Muscle layer of colon (tissue), 2 donors: ENCODE results near the gene RPS24.

Experiments
- H3K27ac ChIP-seq: one replicate; pipeline ENCODE4 v1.7.0; 2013; ENCODE audit warnings: low read depth, mild to moderate bottlenecking, low read length, moderate library complexity
- H3K27me3 ChIP-seq, 2 donors: one replicate each; pipeline ENCODE4 v1.7.0; 2013; ENCODE audit warnings: low read length in 2 of 2, mild to moderate bottlenecking in 2 of 2; ENCODE audit not compliant: insufficient read depth in 2 of 2, control insufficient read depth in 1 of 2
- H3K36me3 ChIP-seq: one replicate; pipeline ENCODE4 v1.7.0; 2013; ENCODE audit warnings: mild to moderate bottlenecking, low read length; ENCODE audit not compliant: insufficient read depth
- H3K4me1 ChIP-seq: one replicate; pipeline ENCODE4 v1.7.0; 2013; ENCODE audit warnings: mild to moderate bottlenecking, low read length; ENCODE audit not compliant: insufficient read depth
- H3K4me3 ChIP-seq, 2 donors: one replicate each; pipeline ENCODE4 v1.7.0; 2013; ENCODE audit warnings: low read length in 2 of 2, low read depth in 1 of 2, mild to moderate bottlenecking in 1 of 2, moderate library complexity in 1 of 2
- H3K9ac ChIP-seq: one replicate; pipeline ENCODE4 v1.7.0; 2013; ENCODE audit warnings: low read length
- H3K9me3 ChIP-seq: one replicate; pipeline ENCODE4 v1.7.0; 2013; ENCODE audit warnings: mild to moderate bottlenecking, low read length
- donor health status: abdominal sarcoma.
- donor health status: Adenocarcinoma of cecum.

RPS24 gene

GRCh38 chr10:78028438-78029268, 5.0 kb upstream of the RPS24 start:
- Histone ChIP-seq H3K9me3 (no peaks in the 10 kb centered on the region), H3K9ac (peak overlapping the region; percentile 79), H3K27ac (peak overlapping the region; percentile 87)

DNA sequence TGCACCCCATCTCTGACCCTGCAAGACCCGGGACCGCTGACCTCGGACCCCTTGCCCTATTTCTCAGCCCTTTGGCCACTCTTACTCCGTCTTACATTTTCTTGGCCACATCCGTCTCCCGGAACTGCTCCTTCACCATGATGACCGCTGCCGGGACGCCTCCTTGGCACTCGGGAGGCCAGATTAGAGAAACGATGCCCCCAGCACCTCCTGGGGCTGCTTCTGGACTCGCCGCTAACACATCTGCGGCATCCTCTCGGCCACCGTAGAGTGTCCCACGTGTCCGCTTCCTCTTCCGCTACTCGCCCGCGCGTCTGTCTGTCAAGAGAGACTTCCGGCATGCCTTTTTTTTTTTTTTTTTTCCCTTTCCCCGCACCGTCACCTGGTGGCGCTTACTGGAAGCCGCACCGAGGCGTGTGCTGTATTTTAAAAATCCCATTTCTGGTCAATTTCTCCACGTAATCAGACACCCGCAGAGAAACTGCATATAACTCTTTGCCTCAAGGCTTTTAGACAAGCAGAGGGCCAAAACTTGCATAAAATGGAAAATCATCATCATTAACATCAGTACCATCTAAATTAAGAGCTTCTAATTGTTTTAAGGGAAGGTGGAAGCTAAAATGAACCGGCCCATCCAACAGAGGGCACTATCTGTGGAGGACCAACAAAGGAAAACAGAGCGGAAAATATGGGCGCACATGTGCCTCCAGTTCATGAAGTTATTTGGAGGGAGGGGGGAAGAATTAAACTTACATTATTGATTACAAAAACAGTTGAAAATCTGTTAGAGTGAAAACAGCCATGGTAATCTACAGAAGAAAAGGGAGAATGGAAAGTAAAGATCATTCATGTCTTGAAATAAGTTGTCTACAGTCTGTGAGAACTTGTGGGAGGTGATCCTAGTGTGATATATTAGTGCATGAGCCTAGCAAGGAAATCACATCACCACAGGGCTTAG, 4.1 kb upstream of the RPS24 start, which contains the start of gene POLR3A:
TSS of gene POLR3A (minus strand) at position 247 of the 958 bp plus-strand sequence. CDS start at position 139, 108 bp downstream.
- Histone ChIP-seq H3K36me3 (peaks cover 21% of the 10 kb centered on the region), H3K9ac (peak within 1 kb of the TSS; percentile 79), H3K27ac (peak within 1 kb of the TSS; percentile 87), H3K4me3 (peak within 1 kb of the TSS; percentile 87 to 89), H3K27me3 (no peaks in the 10 kb centered on the region), H3K9me3 (no peaks in the 10 kb centered on the region), H3K4me1 (peaks cover 17% of the 10 kb centered on the region)

More at GRCh38 chr10:78028438-78029268, 5.0 kb upstream of the RPS24 start:
- Histone ChIP-seq H3K27me3 (no peaks in the 10 kb centered on the region), H3K4me3 (peak overlapping the region; percentile 87 to 89), H3K4me1 (peaks cover 14% of the 10 kb centered on the region), H3K36me3 (peaks cover 30% of the 10 kb centered on the region)

DNA sequence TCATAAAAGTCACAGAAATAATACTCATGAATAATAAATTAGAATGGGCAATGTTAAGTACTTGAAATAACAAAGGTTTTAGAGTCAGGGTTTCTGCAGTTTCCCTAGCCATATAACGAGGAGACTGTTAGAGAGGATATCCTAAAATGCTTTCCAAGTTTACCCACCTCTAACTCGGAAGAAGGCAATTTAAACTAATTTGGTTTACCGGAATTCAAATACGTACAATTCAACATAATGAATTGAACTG, 351 bp upstream of the RPS24 start:
- Histone ChIP-seq H3K9ac (no peak overlapping the region), H3K4me3 (peak overlapping the region; percentile 73 to 91), H3K9me3 (no peaks in the 10 kb centered on the region), H3K27ac (peak overlapping the region; percentile 36), H3K36me3 (peaks cover 25% of the 10 kb centered on the region), H3K27me3 (no peaks in the 10 kb centered on the region), H3K4me1 (peaks cover 16% of the 10 kb centered on the region)

DNA sequence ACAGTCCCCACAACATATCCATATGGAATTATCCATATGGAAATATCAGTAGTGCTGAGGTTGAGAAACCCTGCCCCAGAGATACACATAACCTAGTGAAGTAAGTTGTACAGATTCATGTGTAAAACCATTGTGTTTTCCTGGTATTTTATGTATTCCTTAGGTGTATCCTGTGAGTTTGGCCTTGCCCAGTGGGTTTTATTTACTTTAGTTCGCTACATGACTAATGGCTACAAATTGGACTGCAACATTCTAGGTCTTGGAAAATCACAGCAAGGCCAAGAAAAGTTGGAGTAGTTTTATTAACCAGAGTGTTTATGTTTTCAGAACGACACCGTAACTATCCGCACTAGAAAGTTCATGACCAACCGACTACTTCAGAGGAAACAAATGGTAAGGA, 1.4 kb downstream of the RPS24 start:
- Histone ChIP-seq H3K36me3 (peaks cover 36% of the 10 kb centered on the region), H3K9ac (peak overlapping the region; percentile 95), H3K27me3 (no peaks in the 10 kb centered on the region), H3K4me3 (peak overlapping the region in 1 of 2 donors; percentile 91), H3K27ac (no peak overlapping the region), H3K4me1 (peaks cover 9% of the 10 kb centered on the region), H3K9me3 (no peaks in the 10 kb centered on the region)

DNA sequence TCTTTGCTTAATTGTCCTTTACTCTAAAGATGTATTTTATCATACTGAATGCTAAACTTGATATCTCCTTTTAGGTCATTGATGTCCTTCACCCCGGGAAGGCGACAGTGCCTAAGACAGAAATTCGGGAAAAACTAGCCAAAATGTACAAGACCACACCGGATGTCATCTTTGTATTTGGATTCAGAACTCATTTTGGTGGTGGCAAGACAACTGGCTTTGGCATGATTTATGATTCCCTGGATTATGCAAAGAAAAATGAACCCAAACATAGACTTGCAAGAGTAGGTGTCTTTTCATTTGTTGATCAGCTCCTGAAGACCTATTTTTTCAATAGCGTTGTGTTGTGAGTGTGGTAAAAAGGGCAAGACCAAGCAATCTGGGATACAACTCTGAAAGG, 1.8 kb downstream of the RPS24 start:
- Histone ChIP-seq H3K9me3 (no peaks in the 10 kb centered on the region), H3K27me3 (no peaks in the 10 kb centered on the region), H3K36me3 (peaks cover 40% of the 10 kb centered on the region), H3K9ac (peak overlapping the region; percentile 15), H3K27ac (no peak overlapping the region), H3K4me3 (no peak overlapping the region), H3K4me1 (peaks cover 8% of the 10 kb centered on the region)

DNA sequence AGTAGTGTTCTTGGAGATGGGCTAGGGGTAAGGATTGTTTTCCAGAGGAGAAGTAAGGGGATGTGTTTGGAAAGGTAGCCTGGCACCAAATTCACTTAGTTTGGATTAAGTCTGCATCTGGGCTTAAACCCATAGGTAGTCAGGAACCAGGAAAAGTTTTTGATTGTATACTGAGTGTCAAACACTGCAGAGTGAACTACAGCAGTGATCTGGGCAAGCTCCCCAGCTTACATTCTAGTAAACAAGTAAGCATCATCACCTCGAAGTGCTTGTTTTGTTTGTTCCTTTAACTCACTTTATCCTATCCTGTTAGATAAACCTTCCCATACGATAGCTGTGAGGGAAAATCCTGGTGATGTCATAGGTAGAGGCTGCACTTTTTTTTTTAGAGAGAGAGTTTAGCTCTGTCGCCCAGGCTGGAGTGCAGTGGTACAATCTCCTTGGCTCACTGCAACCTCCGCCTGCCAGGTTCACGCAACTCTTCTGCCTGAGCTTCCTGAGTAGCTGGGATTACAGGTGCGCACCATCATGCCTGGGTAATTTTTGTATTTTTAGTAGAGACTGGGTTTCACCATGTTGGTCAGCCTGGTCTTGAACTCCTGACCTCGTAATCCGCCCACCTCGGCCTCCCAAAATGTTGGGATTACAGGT, 2.4 kb downstream of the RPS24 start:
- Histone ChIP-seq H3K36me3 (peaks cover 46% of the 10 kb centered on the region), H3K9ac (peak overlapping the region; percentile 15), H3K27ac (no peak overlapping the region), H3K4me1 (peaks cover 8% of the 10 kb centered on the region), H3K4me3 (no peak overlapping the region), H3K27me3 (no peaks in the 10 kb centered on the region), H3K9me3 (no peaks in the 10 kb centered on the region)

DNA sequence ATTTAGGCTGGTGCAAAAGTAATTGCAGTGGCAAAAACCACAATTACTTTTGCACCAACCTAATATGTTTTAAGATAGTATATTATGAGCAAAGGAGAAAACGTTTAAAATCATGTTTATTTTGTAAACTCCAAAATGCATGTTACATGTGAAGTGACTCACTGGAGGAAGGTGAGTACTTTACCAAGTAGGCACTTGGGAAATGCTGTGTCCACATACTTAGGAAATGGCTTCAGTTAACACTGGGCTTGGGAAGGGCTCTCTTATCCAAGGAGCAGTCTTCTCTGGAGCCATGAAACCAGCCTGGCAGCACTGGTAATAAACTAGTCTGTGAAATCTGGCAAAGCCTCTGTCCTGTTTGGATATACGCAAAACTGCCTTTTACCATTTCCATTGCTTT, 4.4 kb downstream of the RPS24 start:
- Histone ChIP-seq H3K27me3 (no peaks in the 10 kb centered on the region), H3K4me1 (peaks cover 8% of the 10 kb centered on the region), H3K9ac (no peak overlapping the region), H3K27ac (no peak overlapping the region), H3K4me3 (no peak overlapping the region), H3K36me3 (peaks cover 63% of the 10 kb centered on the region), H3K9me3 (no peaks in the 10 kb centered on the region)

GRCh38 chr10:78038791-78039547, 5.3 kb downstream of the RPS24 start:
- Histone ChIP-seq H3K4me3 (no peak overlapping the region), H3K4me1 (peaks cover 8% of the 10 kb centered on the region), H3K9me3 (no peaks in the 10 kb centered on the region), H3K9ac (no peak overlapping the region), H3K27ac (no peak overlapping the region), H3K36me3 (peaks cover 63% of the 10 kb centered on the region), H3K27me3 (no peaks in the 10 kb centered on the region)

GRCh38 chr10:78039743-78040142, 6.1 kb downstream of the RPS24 start:
- Histone ChIP-seq H3K36me3 (peaks cover 63% of the 10 kb centered on the region), H3K4me3 (no peak overlapping the region), H3K4me1 (peaks cover 3% of the 10 kb centered on the region), H3K27ac (no peak overlapping the region), H3K9ac (no peak overlapping the region), H3K9me3 (no peaks in the 10 kb centered on the region), H3K27me3 (no peaks in the 10 kb centered on the region)

DNA sequence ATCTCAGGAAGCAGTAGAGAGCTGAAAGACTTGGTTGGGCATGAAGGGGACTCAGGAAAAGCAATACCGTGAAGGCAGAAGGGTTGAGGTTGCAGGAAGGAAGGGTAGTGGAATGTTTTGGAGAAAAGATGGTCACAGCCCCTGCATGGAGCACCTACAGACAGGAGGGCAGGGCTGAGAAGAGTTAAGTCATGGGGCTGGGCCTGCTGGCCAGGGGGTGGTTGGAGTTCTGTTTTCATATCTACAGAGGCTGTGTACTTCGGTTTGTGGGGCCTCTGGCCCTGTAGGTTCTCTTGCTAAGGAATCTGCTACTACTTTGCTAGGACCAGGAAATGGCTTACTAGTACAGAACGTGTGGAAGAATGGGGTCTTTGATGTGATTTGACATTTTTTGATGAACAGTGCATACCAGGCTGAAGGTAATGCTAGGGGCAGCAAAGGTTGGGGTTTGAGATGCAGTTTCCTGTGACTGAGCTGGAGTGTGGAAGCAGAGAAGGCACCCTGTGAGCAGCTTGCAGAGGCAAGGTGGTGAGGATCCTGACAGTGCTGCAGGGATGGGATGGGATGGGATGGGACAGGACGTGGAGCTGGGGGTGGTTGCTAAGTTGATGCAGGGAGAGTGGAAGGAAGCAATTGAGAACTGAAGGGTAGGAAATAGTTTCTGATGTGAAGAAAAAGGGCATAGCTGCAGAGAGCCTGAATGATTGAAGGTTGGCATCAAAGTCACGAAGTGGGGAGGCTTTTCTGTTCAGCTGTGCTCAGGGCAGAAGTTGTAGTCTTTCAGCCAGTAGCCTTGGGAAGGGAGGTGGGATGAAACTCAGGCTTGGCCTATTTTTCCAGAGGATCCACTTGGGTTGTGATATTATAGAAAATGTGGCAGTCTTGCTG, 7.8 kb downstream of the RPS24 start:
- Histone ChIP-seq H3K9ac (no peak overlapping the region), H3K36me3 (peaks cover 51% of the 10 kb centered on the region), H3K27ac (no peak overlapping the region), H3K27me3 (no peaks in the 10 kb centered on the region), H3K4me3 (no peak overlapping the region), H3K9me3 (no peaks in the 10 kb centered on the region), H3K4me1 (no peaks in the 10 kb centered on the region)
